H1 (cell line): Measurements from ENCODE around the gene PTEN. TPM values are rescaled to one million over a fixed set of nuclear protein-coding genes. Genes with fewer than 3 reads are reported as not detected.

Source experiments
- CTCF ChIA-PET: fragments of 300-600 bp; sonication (Branson Sonifier 250); formaldehyde crosslinking; loops from one replicate; lab custom pipeline; 2021; ENCODE audit not compliant: partially characterized antibody; lab: Charles Lee
- POLR2A ChIA-PET: fragments of 300-600 bp; sonication (Branson Sonifier 250); formaldehyde crosslinking; loops from one replicate; lab custom pipeline; 2021; ENCODE audit warnings: inconsistent platforms; ENCODE audit not compliant: partially characterized antibody; lab: Charles Lee
- DNase-seq, 2 experiments: peaks; one replicate each; pipeline versions ENCODE4 v3.0.0 to v3.0.0-alpha.2; 2010 to 2022; ENCODE audit warnings: low spot score in 2 of 2, low read depth in 1 of 2, mixed read lengths in 1 of 2
- FAIRE-seq: peaks from 2 replicates; lab custom pipeline; 2011; peaks lifted over from hg19 to GRCh38; lab: Jason Lieb, UNC
- H2AFZ ChIP-seq: 2 replicates; pipeline ENCODE4 v1.8.1; 2012; ENCODE audit warnings: low read length, inconsistent platforms
- H2AK5ac ChIP-seq: 2 replicates; pipeline ENCODE4 v1.6.1; 2013; ENCODE audit warnings: low read depth, low read length
- H2BK120ac ChIP-seq: replicated peaks from 2 replicates; pipeline ENCODE3; 2013; ENCODE audit warnings: low read depth, low read length, inconsistent platforms
- H2BK12ac ChIP-seq: 2 replicates; pipeline ENCODE4 v1.6.1; 2013; ENCODE audit warnings: low read depth, low read length
- H2BK15ac ChIP-seq: 2 replicates; pipeline ENCODE4 v1.6.1; 2013; ENCODE audit warnings: low read length
- H2BK20ac ChIP-seq: 2 replicates; pipeline ENCODE4 v1.6.1; 2013; ENCODE audit warnings: low read length
- H2BK5ac ChIP-seq: 2 replicates; pipeline ENCODE4 v1.6.1; 2013; ENCODE audit warnings: low read depth, low read length
- H3K14ac ChIP-seq: 2 replicates; pipeline ENCODE4 v1.6.1; 2013; ENCODE audit warnings: inconsistent platforms; ENCODE audit not compliant: insufficient read length
- H3K18ac ChIP-seq: 2 replicates; pipeline ENCODE4 v1.6.1; 2013; ENCODE audit warnings: low read length; ENCODE audit errors: extremely low read depth
- H3K23ac ChIP-seq: 2 replicates; pipeline ENCODE4 v1.6.1; 2013; ENCODE audit warnings: inconsistent platforms; ENCODE audit not compliant: insufficient read length
- H3K23me2 ChIP-seq: 2 replicates; pipeline ENCODE4 v1.6.1; 2013; ENCODE audit warnings: low read depth, low read length
- H3K27ac ChIP-seq: 2 replicates; pipeline ENCODE4 v1.6.1; 2011; ENCODE audit warnings: low read depth, low read length, inconsistent platforms
- H3K27me3 ChIP-seq, 4 experiments: replicated peaks in 1 of 4; 1 replicate in 1 of 4; 2 replicates in 3 of 4; pipeline versions ENCODE4 v1.6.1 to v1.8.1; 2011 to 2013; ENCODE audit warnings: low read length in 3 of 4, mild to moderate bottlenecking in 3 of 4, inconsistent platforms in 2 of 4, mixed read lengths in 2 of 4, moderate library complexity in 1 of 4; ENCODE audit not compliant: control insufficient read depth in 3 of 4, insufficient read depth in 3 of 4; ENCODE audit errors: extremely low read depth in 1 of 4
- H3K36me3 ChIP-seq, 4 experiments: 2 replicates each; pipeline versions ENCODE4 v1.6.1 to v1.8.1; 2011 to 2013; ENCODE audit warnings: mild to moderate bottlenecking in 4 of 4, low read length in 3 of 4, moderate library complexity in 2 of 4, control low read depth in 1 of 4, inconsistent platforms in 1 of 4; ENCODE audit not compliant: insufficient read depth in 4 of 4, control insufficient read depth in 2 of 4
- H3K4ac ChIP-seq: replicated peaks from 2 replicates; pipeline ENCODE3; 2013; ENCODE audit warnings: low read length, low read depth, mixed read lengths, inconsistent platforms; ENCODE audit not compliant: insufficient read length
- H3K4me1 ChIP-seq, 4 experiments: replicated peaks in 1 of 4; 1 replicate in 1 of 4; 2 replicates in 3 of 4; pipeline versions ENCODE4 v1.6.1 to v1.8.1; 2011 to 2013; ENCODE audit warnings: low read length in 3 of 4, inconsistent platforms in 2 of 4, mixed read lengths in 1 of 4; ENCODE audit not compliant: insufficient read depth in 4 of 4, control insufficient read depth in 3 of 4
- H3K4me2 ChIP-seq, 2 experiments: 2 replicates each; pipeline versions ENCODE4 v1.6.1 to v1.8.1; 2011 to 2013; ENCODE audit warnings: low read depth in 2 of 2, low read length in 2 of 2, control low read depth in 1 of 2, inconsistent platforms in 1 of 2, mild to moderate bottlenecking in 1 of 2; ENCODE audit not compliant: insufficient read depth in 1 of 2
- H3K4me3 ChIP-seq, 4 experiments: fragments of 200-600, 300-600 bp in 1 of 4; sonication (generic), shearing (Covaris generic), sonication (Bioruptor Twin) in 1 of 4; 2 replicates each; pipeline versions ENCODE4 v1.5.1 to v1.8.1; 2011 to 2016; ENCODE audit warnings: low read length in 4 of 4, low read depth in 3 of 4, control low read depth in 2 of 4, inconsistent platforms in 2 of 4, mild to moderate bottlenecking in 2 of 4, mixed read lengths in 1 of 4, moderate library complexity in 1 of 4; ENCODE audit not compliant: insufficient read depth in 2 of 4; ENCODE audit errors: extremely low read depth in 1 of 4
- H3K56ac ChIP-seq: replicated peaks from 2 replicates; pipeline ENCODE3; 2013; ENCODE audit warnings: low read depth, mild to moderate bottlenecking, mixed read lengths, low read length, inconsistent platforms; ENCODE audit not compliant: insufficient read length
- H3K79me1 ChIP-seq: 2 replicates; pipeline ENCODE4 v1.6.1; 2013; ENCODE audit warnings: low read depth, low read length, control low read depth
- H3K79me2 ChIP-seq, 2 experiments: 2 replicates each; pipeline versions ENCODE4 v1.6.1 to v1.8.1; 2012 to 2013; ENCODE audit warnings: low read length in 2 of 2, mild to moderate bottlenecking in 2 of 2, inconsistent platforms in 1 of 2; ENCODE audit not compliant: insufficient read depth in 2 of 2, control insufficient read depth in 1 of 2
- H3K9ac ChIP-seq, 4 experiments: replicated peaks in 1 of 4; 1 replicate in 1 of 4; 2 replicates in 3 of 4; pipeline versions ENCODE4 v1.6.1 to v1.8.1; 2011 to 2013; ENCODE audit warnings: low read depth in 3 of 4, low read length in 3 of 4, control low read depth in 2 of 4, mild to moderate bottlenecking in 2 of 4, moderate library complexity in 2 of 4, inconsistent platforms in 1 of 4; ENCODE audit errors: extremely low read depth in 1 of 4
- H3K9me3 ChIP-seq, 2 experiments: 2 replicates each; pipeline versions ENCODE4 v1.6.1 to v1.8.1; 2012 to 2013; ENCODE audit warnings: mild to moderate bottlenecking in 2 of 2, moderate library complexity in 2 of 2, control low read depth in 1 of 2, inconsistent platforms in 1 of 2, low read depth in 1 of 2, low read length in 1 of 2, mixed read lengths in 1 of 2; ENCODE audit not compliant: insufficient read depth in 2 of 2
- H4K20me1 ChIP-seq, 2 experiments: replicated peaks in 1 of 2; 2 replicates each; pipeline versions ENCODE3 to v1.8.1; 2011 to 2013; ENCODE audit warnings: inconsistent platforms in 2 of 2, low read length in 2 of 2, mild to moderate bottlenecking in 1 of 2; ENCODE audit not compliant: insufficient read depth in 2 of 2, control insufficient read depth in 1 of 2
- H4K5ac ChIP-seq: 2 replicates; pipeline ENCODE4 v1.6.1; 2013; ENCODE audit warnings: low read length, low read depth, mixed read lengths, inconsistent platforms; ENCODE audit not compliant: insufficient read length
- H4K8ac ChIP-seq: 2 replicates; pipeline ENCODE4 v1.8.0; 2013; ENCODE audit warnings: mild to moderate bottlenecking, moderate library complexity, low read length, inconsistent platforms; ENCODE audit not compliant: insufficient read depth; ENCODE audit errors: extremely low read depth
- H4K91ac ChIP-seq: replicated peaks from 2 replicates; pipeline ENCODE3; 2013; ENCODE audit warnings: low read length, mixed read lengths, inconsistent platforms; ENCODE audit not compliant: insufficient read length
- ASH2L ChIP-seq: fragments of 200-600, 300-600 bp; sonication (generic); IDR thresholded peaks from one replicate; pipeline ENCODE4 v1.7.1; 2017; ENCODE audit warnings: low read length
- BCL11A ChIP-seq, 2 experiments: IDR thresholded peaks; one replicate each; pipeline ENCODE4 v1.6.1; 2011; ENCODE audit warnings: low read depth in 2 of 2, low read length in 2 of 2, mild to moderate bottlenecking in 2 of 2
- EP300 ChIP-seq, 2 experiments: IDR thresholded peaks; 1 replicate in 1 of 2; 2 replicates in 1 of 2; pipeline ENCODE4 v1.6.1; 2011 to 2012; ENCODE audit warnings: low read depth in 2 of 2, low read length in 2 of 2, mild to moderate bottlenecking in 2 of 2, borderline replicate concordance in 1 of 2, inconsistent platforms in 1 of 2, moderate library complexity in 1 of 2
- HDAC2 ChIP-seq, 2 experiments: fragments of 300-600 bp in 1 of 2; sonication (generic) in 1 of 2; IDR thresholded peaks; 2 replicates each; pipeline ENCODE4 v1.6.1; 2011 to 2012; ENCODE audit warnings: low read depth in 2 of 2, low read length in 2 of 2, mild to moderate bottlenecking in 2 of 2, moderate library complexity in 2 of 2, borderline replicate concordance in 1 of 2, inconsistent platforms in 1 of 2
- JUN ChIP-seq: IDR thresholded peaks from 2 replicates; pipeline ENCODE4 v1.6.1; 2011; ENCODE audit warnings: low read depth, mild to moderate bottlenecking, improper control_type of control experiment, low read length
- NANOG ChIP-seq: IDR thresholded peaks from 2 replicates; pipeline ENCODE4 v1.6.1; 2011; ENCODE audit warnings: low read length, low read depth, mild to moderate bottlenecking, inconsistent platforms; ENCODE audit not compliant: insufficient read depth, poor library complexity, severe bottlenecking
- RNF2 ChIP-seq: fragments of 200-900, 300-1000 bp; sonication (generic); IDR thresholded peaks from 2 replicates; pipeline ENCODE4 v1.7.1; 2016; ENCODE audit warnings: borderline replicate concordance, low read depth, mild to moderate bottlenecking, antibody characterized with exemption, low read length; ENCODE audit not compliant: poor library complexity, severe bottlenecking; ENCODE audit errors: missing control alignments
- ZNF274 ChIP-seq: IDR thresholded peaks from 2 replicates; pipeline ENCODE4 v1.7.0; 2012; ENCODE audit warnings: low read length, borderline replicate concordance; ENCODE audit errors: extremely low read depth
- WGBS, 2 experiments: shearing (Covaris generic) in 1 of 2; methylation state at CpG; one replicate each; pipeline versions ENCODE4 v1.1.6 to v1.1.7; 2013 to 2015; ENCODE audit warnings: low lambda C conversion rate in 2 of 2, mixed read lengths in 2 of 2, inconsistent platforms in 1 of 2, low coverage in 1 of 2, missing lambda C conversion rate in 1 of 2; ENCODE audit not compliant: insufficient replicate concordance in 2 of 2, insufficient coverage in 1 of 2, insufficient read length in 1 of 2; ENCODE audit errors: extremely low coverage in 1 of 2, missing lambda C conversion rate in 1 of 2; 5-methylcytosine and 5-hydroxymethylcytosine counted together
- polyA plus RNA-seq, 7 experiments: library from polyadenylated mRNA; depleted of rRNA in 3 of 7; stranded (reverse) in 5 of 7; unstranded in 2 of 7; fragments of >200 nt in 5 of 7; fragments of 200-250 nt in 2 of 7; gene quantifications; 1 replicate in 5 of 7; 2 replicates in 1 of 7; 4 replicates in 1 of 7; pipeline versions ENCODE4 v1.2.1 to v1.2.3, GENCODE V29; 2011 to 2013; ENCODE audit warnings: missing spikeins in 2 of 7, mixed read lengths in 2 of 7
- total RNA-seq: library from RNA; stranded (reverse); fragmentation: NEBNext Ultra II Directional; extraction: Animal tissue kit (Norgen Biotek cat#: 25700); gene quantifications from 2 replicates; pipeline ENCODE4 v1.2.1, GENCODE V29; 2021

PTEN gene
- total and polyA plus RNA-seq, 2 of the 8 experiments (the other 6 are each of a cell fraction or from before 2014, with no cell fraction given), result 6.3 to 48.7 TPM

DNA sequence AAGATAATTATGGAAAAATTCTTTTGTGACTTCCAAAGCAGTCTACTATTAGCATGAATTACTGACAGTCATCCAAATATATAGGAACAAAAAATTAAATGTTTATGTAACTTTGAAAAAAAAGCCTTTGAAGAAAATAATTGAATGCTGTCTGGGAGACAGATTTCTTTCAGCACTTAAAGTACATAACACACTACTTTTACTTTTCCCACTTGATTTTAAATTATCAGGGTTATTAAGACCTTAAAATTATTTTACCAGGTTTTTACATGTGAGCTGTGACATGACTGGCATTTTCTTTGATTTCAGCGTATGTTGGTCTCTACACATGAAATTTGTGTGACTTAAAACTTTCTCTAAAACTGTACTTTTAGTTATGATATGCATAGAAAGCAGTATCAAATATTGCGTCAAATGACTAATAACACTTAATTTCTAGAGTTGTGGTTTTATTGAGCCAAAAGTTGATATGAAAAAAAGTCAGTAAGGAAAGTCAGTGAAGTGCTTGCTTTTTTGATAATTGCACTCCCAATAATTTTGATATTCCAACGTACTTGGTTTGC is 3.1 kb downstream of the PTEN start:
- Histone ChIP-seq H3K4me2 (peak overlapping the region; percentile 72 to 78; a peak in 3 of 4 replicates), H3K18ac (no peak overlapping the region), H4K91ac (no peak overlapping the region), H3K4ac (no peak overlapping the region), H3K14ac (no peak overlapping the region), H3K23ac (no peak overlapping the region), H4K5ac (no peak overlapping the region), H3K9me3 (no peaks in the 10 kb centered on the region), H3K79me2 (peaks cover 23 to 74% of the 10 kb centered on the region in 2 experiments), H3K4me1 (peaks cover 0 to 6% (median 0%) of the 10 kb centered on the region in 4 experiments; a peak in 2 of 7 replicates), H3K27ac (no peak overlapping the region), H3K4me3 (peak overlapping the region; percentile 23 to 94 (median 84); a peak in 7 of 8 replicates), H3K56ac (no peak overlapping the region), H3K9ac (peak overlapping the region in 1 of 4 experiments; percentile 58; a peak in 1 of 7 replicates), H2BK5ac (no peak overlapping the region), H3K23me2 (peaks cover 22% of the 10 kb centered on the region), H2AFZ (no peak overlapping the region), H3K36me3 (no peaks in the 10 kb centered on the region; a peak in 1 of 8 replicates), H2AK5ac (no peak overlapping the region), H4K8ac (no peak overlapping the region), H2BK120ac (no peak overlapping the region), H2BK15ac (no peak overlapping the region), H2BK12ac (no peak overlapping the region), H4K20me1 (peaks cover 11 to 17% of the 10 kb centered on the region in 2 experiments), H3K27me3 (no peaks in the 10 kb centered on the region), H2BK20ac (no peak overlapping the region), H3K79me1 (no peaks in the 10 kb centered on the region)
- FAIRE-seq (no peak), DNase-seq (no peak)
- ChIA-PET POLR2A (no interaction called here), CTCF (interaction anchor here (0.6 kb wide), 1 partner anchor 764 kb away, joined by 3 read pairs; no protein-coding TSS in a partner anchor)
- 81% methylated on average over 3 of the region's 3 CpGs; no CpG with 5 or more reads in 1 of the 2 experiments for WGBS, 2 experiments
- TF ChIP-seq ASH2L (no peak), EP300 (IDR thresholded peaks at IDR 0.05; ENCODE audit: borderline replicate concordance in 1 of 2, low read depth in 2 of 2, low read length in 2 of 2) (no peak), HDAC2 (IDR thresholded peaks at IDR 0.05; ENCODE audit: borderline replicate concordance in 1 of 2, low read depth in 2 of 2, low read length in 2 of 2) (no peak), ZNF274 (no peak), JUN (no peak), NANOG (no peak), RNF2 (no peak), BCL11A (IDR thresholded peaks at IDR 0.05; ENCODE audit: low read depth in 2 of 2, low read length in 2 of 2) (no peak)
